Brain pericyte (primary cell): ENCODE data around the gene PBX2.
"Not testable (repeated sequence)": the region's sequence is repeated elsewhere in the genome, so short reads cannot be mapped to it uniquely, and the experiment has no call there.

Experiments used
- DNase-seq: peaks from one replicate; pipeline ENCODE4 v3.0.0-alpha.2; 2012; ENCODE audit warnings: low read depth, low spot score

PBX2 gene

GRCh38 chr6:32149932-32150870, 39.8 kb downstream of the PBX2 start:
- no peak for DNase-seq

- no peak for DNase-seq
Measured at GRCh38 chr6:32149092-32149755, 40.8 kb downstream of the PBX2 start.

GRCh38 chr6:32148289-32149091, 41.5 kb downstream of the PBX2 start:
- no peak for DNase-seq

GRCh38 chr6:32147401-32148132, 42.4 kb downstream of the PBX2 start:
- DNase-seq = no peak

GRCh38 chr6:32146687-32147086, 43.3 kb downstream of the PBX2 start:
- no peak for DNase-seq

GRCh38 chr6:32146287-32146686, 43.7 kb downstream of the PBX2 start:
- DNase-seq = no peak

- DNase-seq = not testable (repeated sequence)
Measured at GRCh38 chr6:32144238-32144637, 45.8 kb downstream of the PBX2 start.

- DNase-seq = no peak
Measured at GRCh38 chr6:32140420-32141046, 49.5 kb downstream of the PBX2 start.

- DNase-seq = no peak
Measured at GRCh38 chr6:32139590-32139989, 50.4 kb downstream of the PBX2 start.

- no peak for DNase-seq
Measured at GRCh38 chr6:32137454-32137853, 52.5 kb downstream of the PBX2 start.
